DOHH2 (cell line): ENCODE results near the gene RNF20.

Experiments
- H3F3A ChIP-seq: fragments of 200-600 bp; sonication (generic), shearing (Covaris generic); 2 replicates; pipeline ENCODE4 v1.6.0; 2016; ENCODE audit warnings: antibody characterized with exemption, mild to moderate bottlenecking; ENCODE audit not compliant: control insufficient read depth, insufficient read depth
- H3K27ac ChIP-seq: fragments of 200-600 bp; sonication (generic); 2 replicates; pipeline ENCODE4 v1.5.1; 2014; ENCODE audit warnings: low read depth, mild to moderate bottlenecking, low read length, moderate library complexity
- H3K27me3 ChIP-seq: fragments of 200-600 bp; sonication (generic); 2 replicates; pipeline ENCODE4 v1.6.1; 2014; ENCODE audit warnings: mild to moderate bottlenecking, low read length, mixed read lengths; ENCODE audit not compliant: control insufficient read depth
- H3K36me3 ChIP-seq: fragments of 200-600 bp; sonication (generic); 2 replicates; pipeline ENCODE4 v1.6.1; 2014; ENCODE audit warnings: mild to moderate bottlenecking, low read length, moderate library complexity, mixed read lengths; ENCODE audit not compliant: control insufficient read depth
- H3K4me1 ChIP-seq: fragments of 200-600 bp; sonication (generic); 2 replicates; pipeline ENCODE4 v1.6.1; 2014; ENCODE audit warnings: mild to moderate bottlenecking, low read length, mixed read lengths; ENCODE audit not compliant: control insufficient read depth
- H3K4me2 ChIP-seq: fragments of 200-600 bp; sonication (generic); 2 replicates; pipeline ENCODE4 v1.6.0; 2014; ENCODE audit warnings: mild to moderate bottlenecking, low read length, moderate library complexity
- H3K4me3 ChIP-seq: fragments of 200-600 bp; sonication (generic); 2 replicates; pipeline ENCODE4 v1.5.1; 2014; ENCODE audit warnings: mild to moderate bottlenecking, low read length, mixed read lengths
- H3K79me2 ChIP-seq: fragments of 200-600 bp; sonication (generic); 2 replicates; pipeline ENCODE4 v1.6.1; 2014; ENCODE audit warnings: mild to moderate bottlenecking, low read length, mixed read lengths; ENCODE audit not compliant: control insufficient read depth
- H3K9me2 ChIP-seq: fragments of 200-600 bp; sonication (generic); replicated peaks from 2 replicates; pipeline ENCODE4 v1.6.1; 2014; ENCODE audit warnings: mild to moderate bottlenecking, low read length, mixed read lengths; ENCODE audit not compliant: control insufficient read depth
- H3K9me3 ChIP-seq: fragments of 200-600 bp; sonication (generic); 2 replicates; pipeline ENCODE4 v1.6.1; 2014; ENCODE audit warnings: antibody characterized with exemption, low read length, mixed read lengths; ENCODE audit not compliant: control insufficient read depth, insufficient read depth
- H4K20me1 ChIP-seq: fragments of 200-600 bp; sonication (generic); 2 replicates; pipeline ENCODE4 v1.6.0; 2014; ENCODE audit warnings: low read depth, mild to moderate bottlenecking, antibody characterized with exemption, low read length, moderate library complexity; ENCODE audit not compliant: control insufficient read depth, insufficient read depth
- CTCF ChIP-seq: fragments of 200-600 bp; sonication (generic); IDR thresholded peaks from one replicate; pipeline ENCODE4 v1.5.1; 2014; ENCODE audit warnings: antibody characterized with exemption, mild to moderate bottlenecking, low read depth, low read length; ENCODE audit not compliant: poor library complexity, severe bottlenecking
- EZH2phosphoT487 ChIP-seq: fragments of 200-600 bp; sonication (generic); IDR thresholded peaks from 2 replicates; pipeline ENCODE4 v1.6.1; 2017; ENCODE audit warnings: borderline replicate concordance, mild to moderate bottlenecking, antibody characterized with exemption, low read length, moderate library complexity, mixed read lengths

Gene RNF20

GRCh38 chr9:101578378-101578777 is 44.7 kb downstream of the RNF20 start:
- no peaks in the 10 kb centered on the region for H3F3A ChIP-seq
- TF ChIP-seq CTCF = no peak
- no peak for TF ChIP-seq EZH2phosphoT487

GRCh38 chr9:101579711-101580545 is 46.3 kb downstream of the RNF20 start:
- Histone ChIP-seq H3K4me3 (no peak overlapping the region), H3K4me2 (no peak overlapping the region), H3F3A (no peaks in the 10 kb centered on the region), H3K27me3 (no peaks in the 10 kb centered on the region), H3K36me3 (no peaks in the 10 kb centered on the region), H3K27ac (no peak overlapping the region), H3K9me3 (no peaks in the 10 kb centered on the region), H3K4me1 (peaks cover 5% of the 10 kb centered on the region; the same call in 1 of the 2 replicates), H3K9me2 (no peaks in the 10 kb centered on the region; the same call in 1 of the 2 replicates), H4K20me1 (no peaks in the 10 kb centered on the region), H3K79me2 (no peaks in the 10 kb centered on the region)
- no peak for TF ChIP-seq EZH2phosphoT487
- no peak for TF ChIP-seq CTCF

More at GRCh38 chr9:101578378-101578777, 44.7 kb downstream of the RNF20 start:
- Histone ChIP-seq H3K27me3 (no peaks in the 10 kb centered on the region), H3K36me3 (no peaks in the 10 kb centered on the region), H4K20me1 (no peaks in the 10 kb centered on the region), H3K4me2 (no peak overlapping the region), H3K27ac (no peak overlapping the region), H3K79me2 (no peaks in the 10 kb centered on the region), H3K9me3 (no peaks in the 10 kb centered on the region), H3K4me3 (no peak overlapping the region), H3K9me2 (no peaks in the 10 kb centered on the region; the same call in 1 of the 2 replicates), H3K4me1 (peaks cover 5% of the 10 kb centered on the region; the same call in 1 of the 2 replicates)

- Histone ChIP-seq H3F3A (no peaks in the 10 kb centered on the region), H3K36me3 (no peaks in the 10 kb centered on the region), H3K4me1 (peaks cover 5% of the 10 kb centered on the region; the same call in 1 of the 2 replicates), H3K27ac (no peak overlapping the region), H4K20me1 (no peaks in the 10 kb centered on the region), H3K9me2 (no peaks in the 10 kb centered on the region), H3K27me3 (no peaks in the 10 kb centered on the region), H3K4me3 (no peak overlapping the region), H3K4me2 (no peak overlapping the region), H3K79me2 (no peaks in the 10 kb centered on the region), H3K9me3 (no peaks in the 10 kb centered on the region)
- TF ChIP-seq EZH2phosphoT487 (no peak), CTCF (no peak)
Observed at GRCh38 chr9:101582553-101582952, 48.9 kb downstream of the RNF20 start.
